ENCODE results near the gene BICRAL. TPM values are rescaled to one million over a fixed set of nuclear protein-coding genes. Genes with fewer than 3 reads are reported as not detected.

The BICRAL gene
- total and polyA plus RNA-seq, 9 of the 15 experiments (the other 6 are each of a cell fraction or from before 2014, with no cell fraction given): 1.2 to 11.9 (median 5.6) TPM

GRCh38 chr6:42746463-42747391, 35.1 kb upstream of the BICRAL start:
- Histone ChIP-seq H3K9ac (ENCODE audit: insufficient read depth in 1 of 2, low read depth in 2 of 2, low read length in 2 of 2) (peak overlapping the region; percentile 87 to 97), H3K36me3 (ENCODE audit: control insufficient read depth, insufficient read depth, low read length) (peaks cover 7% of the 10 kb centered on the region; the same call in 2 of the 3 replicates), H3K4me1 (replicated peaks in 1 of 2; ENCODE audit: control insufficient read depth in 2 of 2, insufficient read depth in 2 of 2, low read length in 2 of 2) (peaks cover 13 to 29% of the 10 kb centered on the region in 2 experiments), H3K4me3 (peak overlapping the region; percentile 90), H3K79me2 (ENCODE audit: control insufficient read depth, insufficient read depth, low read length) (peaks cover 37% of the 10 kb centered on the region), H3K9me3 (replicated peaks; ENCODE audit: control insufficient read depth, insufficient read depth, low read depth, low read length) (no peaks in the 10 kb centered on the region), H3K9me1 (ENCODE audit: control insufficient read depth, insufficient read depth, low read length) (no peaks in the 10 kb centered on the region), H3K27ac (ENCODE audit: extremely low read depth, low read depth, low read length) (peak overlapping the region; percentile 78), H4K20me1 (replicated peaks; ENCODE audit: control insufficient read depth, insufficient read depth, low read length) (peaks cover 6% of the 10 kb centered on the region), H3K27me3 (ENCODE audit: control insufficient read depth in 2 of 2, insufficient read depth in 2 of 2, low read length in 2 of 2) (no peaks in the 10 kb centered on the region), H3K4me2 (ENCODE audit: insufficient read depth, low read length) (peak overlapping the region; percentile 87), H2AFZ (ENCODE audit: low read depth, low read length) (peak overlapping the region; percentile 80)
- no TSS peak for BruUV-seq (replicated peaks)
- intact Hi-C loops (cut with micrococcal nuclease): loop anchor here (1.0 to 5.0 kb wide), 4 partner anchors 36 to 184 kb away; partner anchors contain the start of genes BICRAL, RPL7L1 and UBR2
- in situ Hi-C loops (cut with MboI): no loop called here
- no peak for FAIRE-seq
- ATAC-seq: peak; percentile 84
- CTCF ChIA-PET (ENCODE audit: low intra/inter-chr PET ratio): no interaction called here
- under 1% methylated on average over 41 of the region's 55 CpGs for WGBS (ENCODE audit: insufficient coverage, low coverage, missing lambda C conversion rate)
- POLR2A ChIA-PET: interaction anchor here (0.6 to 6.6 kb wide), 16 partner anchors 9 to 191 kb away, joined by 3 to 73 read pairs (median 5); partner anchors contain the start of genes BICRAL and RPL7L1
- DNase-seq (ENCODE audit: extremely low read depth in 1 of 4, low spot score in 3 of 4): peak; percentile 92 to 96 (median 95)
- TF ChIP-seq CHCHD3 (CRISPR knock-in tag; IDR thresholded peaks at IDR 0.05) (0 out of 2 replicates have a peak, but pooled peaks have one; percentile 52), ZFX (CRISPR knock-in tag; IDR thresholded peaks at IDR 0.05) (peak; percentile 62), ZC3H4 (CRISPR knock-in tag; IDR thresholded peaks at IDR 0.05; ENCODE audit: borderline replicate concordance) (no peak), ZNF740 (CRISPR knock-in tag; IDR thresholded peaks at IDR 0.05) (peak; percentile 88), ZNF740 (tag; IDR thresholded peaks at IDR 0.05) (no peak), RUNX1 (IDR thresholded peaks at IDR 0.05; ENCODE audit: low read depth) (no peak), ZBTB11 (CRISPR knock-in tag; IDR thresholded peaks at IDR 0.05) (peak in 1 of 3 experiments; percentile 45; a peak in 1 of 6 replicates), OTX1 (CRISPR knock-in tag; IDR thresholded peaks at IDR 0.05) (peak; percentile 44; the same call in 1 of the 2 replicates), CHD2 (IDR thresholded peaks at IDR 0.05; ENCODE audit: low read depth, low read length) (no peak), MAFF (IDR thresholded peaks at IDR 0.05; ENCODE audit: low read length) (no peak), PML (IDR thresholded peaks at IDR 0.05; ENCODE audit: low read length) (peak; percentile 78; the same call in 1 of the 2 replicates), USF2 (CRISPR knock-in tag; IDR thresholded peaks at IDR 0.05) (0 out of 2 replicates have a peak, but pooled peaks have one; percentile 10), TGIF2 (CRISPR knock-in tag; IDR thresholded peaks at IDR 0.05) (peak; percentile 83; the same call in 1 of the 2 replicates), SAP30 (IDR thresholded peaks at IDR 0.05; ENCODE audit: borderline replicate concordance, insufficient read depth, low read depth, low read length, poor library complexity, severe bottlenecking) (peak; percentile 59), ZNF778 (CRISPR knock-in tag; IDR thresholded peaks at IDR 0.05) (no peak)

Data from K562 (cell line).